Ascending aorta (tissue), 2 donors: ENCODE measurements around the gene SYT1. TPM values are rescaled to one million over a fixed set of nuclear protein-coding genes. Genes with fewer than 3 reads are reported as not detected.

Experiments
- DNase-seq, 2 donors: peaks; one replicate each; pipeline ENCODE4 v3.0.0-alpha.2; 2019; ENCODE audit warnings: low spot score in 2 of 2
- H3K27ac ChIP-seq, 2 donors: fragments of 200-600 bp; sonication (generic); one replicate each; pipeline ENCODE4 v1.5.1; 2016 to 2017; ENCODE audit warnings: mild to moderate bottlenecking in 1 of 2
- H3K27me3 ChIP-seq: fragments of 200-600 bp; sonication (generic); one replicate; pipeline ENCODE4 v1.5.1; 2017
- H3K36me3 ChIP-seq, 2 donors: fragments of 200-600 bp; sonication (generic); one replicate each; pipeline ENCODE4 v1.5.1; 2016
- H3K4me1 ChIP-seq, 2 donors: fragments of 200-600 bp; sonication (generic); one replicate each; pipeline ENCODE4 v1.5.1; 2016 to 2017; ENCODE audit warnings: mild to moderate bottlenecking in 1 of 2
- H3K4me3 ChIP-seq, 2 donors: fragments of 200-600 bp; sonication (generic); one replicate each; pipeline ENCODE4 v1.5.1; 2016 to 2017; ENCODE audit warnings: mild to moderate bottlenecking in 1 of 2
- H3K9me3 ChIP-seq, 2 donors: fragments of 200-600 bp; sonication (generic); one replicate each; pipeline ENCODE4 v1.5.1; 2016
- CTCF ChIP-seq, 3 experiments: fragments of 200-600 bp in 2 of 3; fragments of 450-650 bp in 1 of 3; sonication (generic) in 2 of 3; IDR thresholded peaks; one replicate each; pipeline ENCODE4 v1.5.1; 2016 to 2019; ENCODE audit warnings: antibody characterized with exemption in 3 of 3, mild to moderate bottlenecking in 1 of 3, moderate library complexity in 1 of 3
- intact Hi-C: fragments of 100-400 bp; cut with DNase I; formaldehyde crosslinking; loops from one replicate; pipeline ENCODE4 v1.15.1; 2023
- total RNA-seq: library from RNA; depleted of rRNA; stranded (reverse); fragments of >200 nt; gene quantifications from one replicate; pipeline ENCODE4 v1.1.0, GENCODE V29; 2016

Gene SYT1
- total RNA-seq, 1 donor from 2014 or later: 0.64 TPM

DNA sequence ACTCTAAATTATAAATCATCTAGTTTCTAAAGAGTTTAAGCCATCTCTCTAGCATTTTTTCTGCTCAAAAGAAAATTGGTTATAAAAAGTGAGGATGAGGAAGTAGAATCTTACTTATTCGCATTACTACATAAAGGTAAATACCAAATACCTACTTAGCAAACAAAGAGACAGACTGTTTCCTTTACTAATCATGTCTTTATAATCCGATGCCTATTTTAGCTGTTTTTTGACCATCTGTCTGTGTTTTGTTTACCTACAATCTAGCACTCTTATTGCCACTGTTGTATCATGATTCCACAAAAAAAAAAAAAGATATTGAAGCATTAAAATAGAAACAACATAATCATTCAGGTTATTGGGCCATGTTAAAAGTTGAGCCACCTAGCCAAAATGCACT, 430.0 kb downstream of the SYT1 start:
- H3K9me3 ChIP-seq: no peaks in the 10 kb centered on the region
- no peak for TF ChIP-seq CTCF (IDR thresholded peaks at IDR 0.05)

GRCh38 chr12:79295572-79295971, 431.0 kb downstream of the SYT1 start:
- intact Hi-C loops: no loop called here
- Histone ChIP-seq H3K27ac (no peak overlapping the region), H3K4me1 (no peaks in the 10 kb centered on the region), H3K9me3 (no peaks in the 10 kb centered on the region), H3K4me3 (no peak overlapping the region), H3K27me3 (no peaks in the 10 kb centered on the region), H3K36me3 (no peaks in the 10 kb centered on the region)
- no peak for TF ChIP-seq CTCF (IDR thresholded peaks at IDR 0.05)
- DNase-seq: no peak

More for the DNA sequence above, 430.0 kb downstream of the SYT1 start:
- DNase-seq: no peak
- intact Hi-C loops: no loop called here
- Histone ChIP-seq H3K4me3 (no peak overlapping the region), H3K4me1 (no peaks in the 10 kb centered on the region), H3K27ac (no peak overlapping the region), H3K36me3 (no peaks in the 10 kb centered on the region), H3K27me3 (no peaks in the 10 kb centered on the region)

GRCh38 chr12:79296133-79296532, 431.6 kb downstream of the SYT1 start:
- intact Hi-C loops: no loop called here
- no peak overlapping the region for H3K27ac ChIP-seq

GRCh38 chr12:79296871-79297270, 432.3 kb downstream of the SYT1 start:
- no peak overlapping the region for H3K4me3 ChIP-seq
- H3K4me1 ChIP-seq: no peaks in the 10 kb centered on the region
- intact Hi-C loops: no loop called here
- no peak for DNase-seq
- no peak overlapping the region for H3K27ac ChIP-seq
- H3K36me3 ChIP-seq: no peaks in the 10 kb centered on the region
- TF ChIP-seq CTCF (IDR thresholded peaks at IDR 0.05): no peak
- no peaks in the 10 kb centered on the region for H3K27me3 ChIP-seq
- H3K9me3 ChIP-seq: no peaks in the 10 kb centered on the region

More at GRCh38 chr12:79296133-79296532, 431.6 kb downstream of the SYT1 start:
- no peaks in the 10 kb centered on the region for H3K27me3 ChIP-seq
- H3K9me3 ChIP-seq: no peaks in the 10 kb centered on the region
- no peaks in the 10 kb centered on the region for H3K4me1 ChIP-seq
- TF ChIP-seq CTCF (IDR thresholded peaks at IDR 0.05): no peak
- H3K36me3 ChIP-seq: no peaks in the 10 kb centered on the region
- DNase-seq: no peak
- H3K4me3 ChIP-seq: no peak overlapping the region

- H3K36me3 ChIP-seq: no peaks in the 10 kb centered on the region
- no peaks in the 10 kb centered on the region for H3K9me3 ChIP-seq
- no peak overlapping the region for H3K4me3 ChIP-seq
- no peaks in the 10 kb centered on the region for H3K27me3 ChIP-seq
- no peak for TF ChIP-seq CTCF (IDR thresholded peaks at IDR 0.05)
- intact Hi-C loops: no loop called here
- H3K27ac ChIP-seq: no peak overlapping the region
- DNase-seq: no peak
- H3K4me1 ChIP-seq: no peaks in the 10 kb centered on the region
Measured at GRCh38 chr12:79298506-79298905, 433.9 kb downstream of the SYT1 start.
